GM21367 (cell line): ENCODE results near the gene EPHA2.
"Not testable (repeated sequence)": the region's sequence is repeated elsewhere in the genome, so short reads cannot be mapped to it uniquely, and the experiment has no call there.

Experiments used
- ATAC-seq: cut with Tn5 transposase; IDR thresholded peaks from one replicate; pipeline ENCODE4 v1.9.1; 2021; ENCODE audit not compliant: unreplicated experiment

Gene EPHA2

DNA sequence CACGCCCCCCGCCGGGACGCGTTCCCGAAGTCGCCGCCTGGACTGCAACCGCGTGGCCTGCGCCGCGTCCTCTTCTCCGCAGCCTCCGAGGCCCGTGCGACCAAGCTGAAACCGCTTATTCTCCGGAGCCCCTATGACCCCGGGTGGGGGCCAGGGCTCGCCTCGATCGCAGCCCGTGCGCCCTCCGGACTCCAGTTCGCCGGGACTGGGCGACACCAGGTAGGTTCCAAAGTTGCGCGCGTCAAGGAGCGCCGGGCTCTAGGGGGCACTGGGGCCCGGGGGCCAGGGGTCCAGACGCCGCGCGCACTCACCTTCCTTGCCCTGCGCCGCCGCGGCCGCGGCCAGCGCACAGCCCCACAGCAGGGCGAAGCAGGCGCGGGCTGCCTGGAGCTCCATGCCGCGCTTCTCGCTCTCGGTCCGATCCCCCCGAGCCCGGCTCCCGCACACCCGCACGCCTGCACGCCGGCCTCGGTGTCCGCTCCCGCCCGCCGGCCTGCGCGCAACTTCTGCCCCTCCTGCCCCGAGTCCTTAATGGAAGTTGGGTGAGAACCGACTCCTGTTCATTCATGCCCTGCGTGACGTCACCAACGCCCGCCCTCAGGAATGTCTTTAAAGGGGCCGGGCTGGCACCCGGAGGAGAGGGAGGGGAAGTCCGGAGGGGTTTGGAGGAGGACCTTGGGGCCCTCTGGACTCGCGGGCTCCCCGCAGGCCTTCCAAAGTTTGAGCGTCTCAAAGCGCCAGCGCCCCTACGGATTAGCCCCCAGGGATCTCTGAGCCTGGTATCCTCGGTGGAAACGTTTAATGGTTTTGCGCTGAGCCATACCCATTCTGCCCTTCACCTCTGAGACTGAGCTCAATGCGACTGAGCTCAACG, at the start of gene EPHA2:
EPHA2 (minus strand) TSS at position 533 of the 874 bp plus-strand sequence; CDS start at position 396, 137 bp downstream.
- no peak for ATAC-seq

DNA sequence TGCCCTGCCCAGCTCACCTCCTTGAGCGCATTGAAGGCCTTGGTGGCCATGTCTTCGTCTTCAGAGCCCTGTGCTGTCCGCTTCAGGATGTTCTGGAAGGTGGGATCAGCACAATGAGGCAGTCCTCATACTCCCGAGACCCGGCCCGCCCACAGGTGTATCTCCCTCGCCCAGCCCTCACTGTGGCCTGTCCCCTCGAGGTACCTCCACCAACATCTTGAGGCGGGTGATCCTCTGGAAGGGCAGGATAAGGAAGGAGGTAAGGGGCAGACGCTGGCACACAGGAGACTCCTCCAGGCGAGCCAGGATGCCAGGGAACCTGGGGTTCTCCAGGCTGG, 49.4 kb upstream of the EPHA2 start:
- no peak for ATAC-seq

GRCh38 chr1:16204634-16205333, 48.9 kb upstream of the EPHA2 start:
- ATAC-seq, result no peak

DNA sequence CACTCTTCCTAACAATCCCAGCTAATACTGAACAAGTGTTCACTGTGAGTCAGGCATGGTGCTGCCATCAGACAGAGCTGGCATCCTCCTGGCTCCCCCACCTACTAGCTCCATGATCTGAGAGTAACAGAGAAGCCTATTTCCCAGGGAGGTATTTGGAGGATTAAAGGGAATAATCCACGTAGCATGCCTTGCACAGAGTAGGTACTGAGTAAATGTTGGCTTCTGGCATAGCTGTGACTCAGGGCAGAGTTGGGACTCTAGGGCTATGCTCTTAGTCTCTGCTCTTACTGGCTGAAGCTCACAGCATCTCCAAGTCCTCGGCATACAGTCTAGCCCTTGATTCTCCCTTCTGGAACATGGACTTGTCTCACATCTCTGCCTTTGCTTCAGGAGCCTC, 48.3 kb upstream of the EPHA2 start:
- ATAC-seq, result no peak

- no peak for ATAC-seq
Observed at GRCh38 chr1:16203550-16203949, 47.7 kb upstream of the EPHA2 start.

DNA sequence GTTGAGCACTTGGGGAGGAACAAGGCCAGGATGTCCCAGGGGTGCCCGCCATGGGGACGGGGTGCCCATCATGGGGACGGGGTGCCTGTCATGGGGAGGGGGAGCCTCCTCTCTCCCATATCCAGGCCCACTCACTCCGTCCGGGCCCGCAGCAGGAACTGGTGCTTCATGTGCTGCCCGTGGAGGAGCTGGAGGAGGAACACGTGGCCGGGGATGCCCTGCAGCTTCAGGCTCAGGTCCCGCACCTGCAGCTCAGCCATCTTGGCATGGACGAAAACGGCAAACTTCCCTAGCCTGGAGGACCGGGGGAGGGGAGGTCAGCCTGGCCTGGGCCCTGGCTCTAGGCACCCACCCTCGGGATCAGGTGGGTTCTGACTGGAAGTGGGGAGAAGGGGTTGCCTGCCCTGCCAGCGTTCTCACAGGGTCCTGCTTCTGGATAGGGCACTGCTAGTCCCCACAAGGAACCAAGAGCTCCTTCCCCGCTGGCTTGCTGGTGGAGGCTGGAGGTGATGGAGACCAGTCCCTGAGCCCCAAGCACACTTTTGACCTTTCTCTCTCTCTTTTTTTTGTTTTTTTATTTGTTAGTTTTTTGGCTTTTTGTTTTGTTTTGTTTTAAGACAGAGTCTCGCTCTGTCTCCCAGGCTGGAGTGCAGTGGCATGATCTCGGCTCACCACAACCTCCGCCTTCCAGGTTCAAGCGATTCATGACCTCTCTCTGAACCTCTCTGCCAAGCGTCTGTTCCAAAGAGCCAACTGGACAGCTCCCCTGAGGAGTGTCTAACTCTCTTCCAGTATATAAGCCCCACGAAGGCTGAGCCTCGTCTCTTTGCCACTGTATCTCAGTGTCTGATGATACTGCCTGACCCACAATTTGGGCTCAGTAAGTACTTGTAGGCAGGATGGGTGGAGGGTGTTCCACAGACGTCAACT, 46.7 kb upstream of the EPHA2 start:
- no peak for ATAC-seq

GRCh38 chr1:16199700-16200099, 43.8 kb upstream of the EPHA2 start:
- no peak for ATAC-seq

DNA sequence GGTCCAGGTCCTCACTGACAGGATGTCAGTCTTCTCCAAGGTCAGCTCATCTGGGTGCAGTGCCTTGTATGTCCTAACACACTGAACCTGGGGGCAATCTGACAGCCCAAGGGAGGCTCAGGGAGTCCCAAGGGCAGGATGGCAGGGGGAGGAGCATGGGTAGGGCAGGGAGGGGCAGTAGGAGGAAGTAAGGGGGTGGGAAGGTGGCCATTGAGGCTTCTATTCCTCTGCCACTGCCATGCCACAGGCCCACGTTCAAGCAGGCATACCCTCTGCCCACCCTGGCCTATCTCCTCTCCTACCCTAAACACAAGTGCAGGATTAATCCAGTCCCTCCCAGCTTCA, 43.3 kb upstream of the EPHA2 start:
- ATAC-seq, result no peak

- ATAC-seq, result no peak
Observed at GRCh38 chr1:16198444-16199156, 42.7 kb upstream of the EPHA2 start.

DNA sequence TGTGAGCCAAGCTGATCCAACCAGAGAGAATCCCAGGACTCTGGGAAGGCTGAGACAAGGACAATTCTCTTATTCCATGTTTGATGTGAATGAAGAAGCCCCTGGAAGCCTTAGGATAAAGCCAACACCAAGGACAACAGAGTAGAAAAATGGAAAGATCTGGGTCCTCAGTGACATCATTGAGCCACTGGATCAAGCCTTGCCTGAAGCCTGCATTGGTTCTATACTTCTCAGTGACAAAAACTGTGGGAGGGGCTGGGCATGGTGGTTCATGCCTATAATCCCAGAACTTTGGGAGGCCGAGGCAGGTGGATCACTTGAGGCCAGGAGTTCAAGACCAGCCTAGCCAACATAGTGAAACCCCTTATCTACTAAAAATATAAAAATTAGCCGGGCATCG, 41.0 kb upstream of the EPHA2 start:
- ATAC-seq, result no peak

DNA sequence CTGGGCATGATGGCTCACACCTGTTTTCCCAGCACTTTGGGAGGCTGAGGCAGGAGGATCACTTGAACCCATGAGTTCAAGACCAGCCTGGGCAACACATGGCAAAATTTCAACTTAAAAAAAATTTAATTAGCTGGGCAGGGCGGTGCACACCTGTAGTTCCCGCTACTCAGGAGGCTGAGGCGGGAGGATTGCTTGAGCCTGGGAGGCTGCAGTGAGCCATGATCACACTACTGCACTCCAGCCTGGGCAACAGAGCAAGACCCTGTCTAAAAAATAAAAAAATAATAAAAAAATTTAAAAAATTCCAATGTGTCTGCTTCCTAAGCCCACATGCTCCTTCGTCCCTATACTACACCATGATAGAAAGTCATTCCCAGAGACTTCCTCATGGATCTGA, 40.3 kb upstream of the EPHA2 start:
- not testable (repeated sequence) for ATAC-seq

DNA sequence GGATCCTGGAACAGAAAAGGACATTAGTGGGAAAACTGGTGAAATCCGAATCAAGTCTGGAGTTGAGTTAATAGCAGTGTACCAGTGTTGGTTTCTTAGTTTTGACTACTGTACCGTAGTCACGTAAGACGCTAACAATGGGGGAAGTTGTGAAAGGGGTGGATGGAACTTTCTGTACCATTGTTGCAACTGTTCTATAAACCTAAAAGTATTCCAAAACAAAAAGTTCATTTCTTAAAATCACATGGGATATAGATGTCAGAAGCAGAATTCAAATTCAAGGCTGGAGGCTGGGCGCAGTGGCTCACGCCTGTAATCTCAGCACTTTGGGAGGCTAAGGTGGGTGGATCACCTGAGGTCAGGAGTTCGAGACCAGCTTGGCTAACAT, 39.6 kb upstream of the EPHA2 start:
- ATAC-seq, result no peak

GRCh38 chr1:16191916-16192546, 36.2 kb upstream of the EPHA2 start:
- ATAC-seq, result no peak

- no peak for ATAC-seq
Observed at GRCh38 chr1:16191309-16191708, 35.4 kb upstream of the EPHA2 start.

DNA sequence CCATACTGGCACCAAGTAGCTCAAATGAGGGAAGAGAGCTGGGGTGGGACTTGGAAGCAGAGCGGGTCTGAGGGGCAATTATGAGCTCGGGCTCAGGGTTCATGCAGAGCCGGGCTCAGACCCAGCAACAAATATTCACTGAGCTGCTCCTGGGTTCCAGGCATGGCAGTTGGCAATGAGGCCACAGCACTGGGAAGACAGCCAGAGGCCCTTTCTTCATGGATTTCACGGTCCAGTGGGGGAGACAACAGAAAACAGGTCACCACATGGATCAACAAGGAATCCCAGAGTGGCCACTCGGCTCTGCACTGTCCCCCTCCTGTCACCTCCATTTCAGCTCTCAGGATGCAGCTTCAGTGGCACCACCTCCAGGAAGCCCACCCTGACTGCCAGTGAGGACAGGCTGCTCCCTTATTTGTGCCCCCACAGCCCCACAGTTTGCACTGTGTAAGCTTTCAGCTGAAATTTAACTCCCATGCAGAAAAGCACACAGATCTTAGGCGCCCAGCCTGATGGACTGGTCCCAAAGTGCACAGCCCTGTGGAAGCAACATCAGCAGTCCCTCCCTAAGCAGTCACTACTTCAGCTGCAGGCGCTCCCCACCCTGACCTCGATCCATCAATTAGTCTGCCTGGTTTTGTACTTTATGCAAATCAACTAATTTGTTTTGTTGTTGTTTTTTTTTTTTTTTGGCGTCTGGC, 34.2 kb upstream of the EPHA2 start:
- ATAC-seq, result no peak

DNA sequence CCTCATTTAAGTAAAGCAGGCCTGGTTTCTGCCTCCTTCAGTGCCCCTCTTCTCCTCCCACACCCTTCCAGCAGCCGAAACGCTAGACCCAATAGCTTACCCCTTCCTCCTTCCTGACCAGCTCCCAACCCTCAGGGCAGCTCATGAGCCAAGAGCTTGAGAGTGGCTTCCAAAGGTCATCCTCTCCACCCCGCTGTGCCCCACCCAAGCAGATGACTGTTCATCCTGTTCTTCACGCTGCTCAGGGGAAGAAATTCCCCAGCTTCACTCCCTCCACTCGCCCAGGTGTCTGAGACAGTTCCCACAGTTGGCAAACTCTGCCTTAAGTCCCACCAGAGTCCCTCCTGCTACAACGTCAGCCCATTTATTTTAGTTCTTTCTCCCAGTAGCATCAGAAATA, 33.1 kb upstream of the EPHA2 start:
- no peak for ATAC-seq

DNA sequence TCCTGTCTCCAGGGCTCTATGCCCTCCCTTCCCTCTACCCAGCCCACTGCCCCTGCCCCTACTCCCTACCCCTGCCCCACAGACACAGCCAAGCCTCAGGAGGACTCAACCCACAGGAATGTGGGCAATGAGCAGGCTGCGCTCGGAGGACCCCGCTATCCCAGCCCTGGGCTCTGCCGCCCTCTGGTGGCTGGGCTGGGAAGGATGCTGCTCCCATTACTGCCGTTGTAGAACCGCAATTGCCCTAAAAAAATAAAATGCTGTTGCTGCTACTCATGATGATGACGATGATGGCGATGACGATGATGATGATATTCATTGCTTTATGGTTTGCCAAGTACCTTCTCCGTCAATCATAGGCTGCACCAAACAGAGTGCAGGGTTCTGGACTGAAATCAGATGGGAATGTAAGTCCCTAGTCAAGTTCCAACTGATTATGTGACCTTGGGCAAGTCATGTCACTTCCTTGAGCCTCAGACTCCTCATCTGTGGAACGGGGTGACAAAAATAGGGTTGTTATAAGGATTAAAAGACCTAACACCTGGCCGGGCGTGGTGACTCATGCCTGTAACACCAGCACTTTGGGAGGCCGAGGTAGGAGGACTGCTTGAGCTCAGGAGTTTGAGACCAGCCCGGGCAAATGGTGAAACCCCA, 32.0 kb upstream of the EPHA2 start:
- no peak for ATAC-seq

GRCh38 chr1:16186655-16187235, 30.9 kb upstream of the EPHA2 start:
- no peak for ATAC-seq
